WTC11 (cell line): ENCODE measurements around the gene PREP. TPM values are rescaled to one million over a fixed set of nuclear protein-coding genes. Genes with fewer than 3 reads are reported as not detected.
A peak's percentile ranks its signal among the peaks of the same experiment; 100 is the strongest.

Experiments
- ATAC-seq: fragments of 200-7000 bp; cut with Tn5 transposase; 2 replicates; pipeline ENCODE4 v1.10.0; 2021; ENCODE audit warnings: mild to moderate bottlenecking, moderate library complexity
- CTCF ChIA-PET: fragments of 300-600 bp; sonication (Branson Sonifier 250); formaldehyde crosslinking; loops from one replicate; lab custom pipeline; 2021; ENCODE audit warnings: antibody characterized with exemption; lab: Charles Lee
- POLR2A ChIA-PET: fragments of 350-600 bp; sonication (Branson Sonifier 250); formaldehyde crosslinking; loops from one replicate; lab custom pipeline; 2021; ENCODE audit warnings: antibody characterized with exemption; lab: Charles Lee
- DNase-seq: peaks from one replicate; pipeline ENCODE4 v3.0.0; 2021; ENCODE audit warnings: low spot score
- H3K27ac Mint-ChIP-seq: 2 replicates; pipeline ENCODE4 v1.8.0; 2021; ENCODE audit warnings: mixed read lengths
- H3K27me3 Mint-ChIP-seq: 2 replicates; pipeline ENCODE4 v1.8.0; 2021; ENCODE audit warnings: low read depth, mild to moderate bottlenecking, moderate library complexity, mixed read lengths
- H3K36me3 Mint-ChIP-seq: 2 replicates; pipeline ENCODE4 v1.8.0; 2021; ENCODE audit warnings: mixed read lengths
- H3K4me1 Mint-ChIP-seq: 2 replicates; pipeline ENCODE4 v1.8.0; 2022; ENCODE audit warnings: mixed read lengths
- H3K4me3 Mint-ChIP-seq: 2 replicates; pipeline ENCODE4 v1.8.0; 2021; ENCODE audit warnings: mild to moderate bottlenecking, moderate library complexity, mixed read lengths
- H3K9me3 Mint-ChIP-seq: 2 replicates; pipeline ENCODE4 v1.8.0; 2021; ENCODE audit warnings: mixed read lengths
- AR ChIP-seq: fragments of 250-450 bp; sonication (Bioruptor Pico); IDR thresholded peaks from 2 replicates; pipeline ENCODE4 v1.9.0; 2021; ENCODE audit warnings: mild to moderate bottlenecking
- ARID4B ChIP-seq: sonication (generic); formaldehyde crosslinking; IDR thresholded peaks from 2 replicates; pipeline ENCODE4 v1.8.0; 2023; ENCODE audit warnings: missing genetic modification reagents, mild to moderate bottlenecking, borderline replicate concordance
- ATF1 ChIP-seq: sonication (generic); formaldehyde crosslinking; IDR thresholded peaks from 2 replicates; pipeline ENCODE4 v1.8.1; 2023; ENCODE audit warnings: mild to moderate bottlenecking, moderate library complexity, missing genetic modification reagents
- ATF3 ChIP-seq: sonication (generic); formaldehyde crosslinking; conservative IDR thresholded peaks from 2 replicates; pipeline ENCODE4 v1.8.1; 2022; ENCODE audit warnings: mild to moderate bottlenecking, missing genetic modification reagents
- CTCF ChIP-seq: fragments of 200-600 bp; IDR thresholded peaks from 2 replicates; pipeline ENCODE4 v1.8.0; 2022; ENCODE audit warnings: antibody characterized with exemption
- E2F4 ChIP-seq: sonication (generic); formaldehyde crosslinking; IDR thresholded peaks from 2 replicates; pipeline ENCODE4 v1.8.1; 2022; ENCODE audit warnings: low read depth, mild to moderate bottlenecking, moderate library complexity, missing genetic modification reagents, borderline replicate concordance
- GTF2I ChIP-seq: fragments of 250-450 bp; sonication (Bioruptor Pico); conservative IDR thresholded peaks from 2 replicates; pipeline ENCODE4 v1.4.0; 2021; ENCODE audit warnings: mild to moderate bottlenecking
- HMGA2 ChIP-seq: fragments of 250-450 bp; sonication (Bioruptor Pico); IDR thresholded peaks from 2 replicates; pipeline ENCODE4 v1.4.0; 2021; ENCODE audit warnings: mild to moderate bottlenecking, moderate library complexity
- JAZF1 ChIP-seq: fragments of 250-450 bp; sonication (Bioruptor Pico); IDR thresholded peaks from 2 replicates; pipeline ENCODE4 v1.9.0; 2021; ENCODE audit warnings: moderate library complexity, mild to moderate bottlenecking, inconsistent platforms
- KAT7 ChIP-seq: sonication (generic); formaldehyde crosslinking; IDR thresholded peaks from 2 replicates; pipeline ENCODE4 v1.8.1; 2023; ENCODE audit warnings: missing genetic modification reagents, mild to moderate bottlenecking, borderline replicate concordance
- MAX ChIP-seq: sonication (generic); formaldehyde crosslinking; IDR thresholded peaks from 2 replicates; pipeline ENCODE4 v1.8.0; 2022; ENCODE audit warnings: mild to moderate bottlenecking, missing genetic modification reagents
- SMAD4 ChIP-seq: sonication (generic); formaldehyde crosslinking; IDR thresholded peaks from 2 replicates; pipeline ENCODE4 v1.8.0; 2022; ENCODE audit warnings: mild to moderate bottlenecking, missing genetic modification reagents
- SP1 ChIP-seq: sonication (generic); formaldehyde crosslinking; conservative IDR thresholded peaks from 2 replicates; pipeline ENCODE4 v1.8.1; 2022; ENCODE audit warnings: missing genetic modification reagents
- ZSCAN18 ChIP-seq: fragments of 250-450 bp; sonication (Bioruptor Pico); IDR thresholded peaks from 2 replicates; pipeline ENCODE4 v2.1.2; 2022; ENCODE audit warnings: mild to moderate bottlenecking, moderate library complexity
- total RNA-seq: library from RNA; stranded (reverse); gene quantifications from 3 replicates; pipeline ENCODE4 v1.2.3, GENCODE V29; 2021

The PREP gene
- total RNA-seq, 1 experiment from 2014 or later, result 58.8 TPM

GRCh38 chr6:105359419-105360370 lies 43.2 kb downstream of the PREP start:
- ChIA-PET POLR2A (no interaction called here), CTCF (no interaction called here)
- peaks cover 55% of the 10 kb centered on the region for H3K36me3 Mint-ChIP-seq
- DNase-seq, result no peak
- no peak for ATAC-seq
- H3K4me1 Mint-ChIP-seq, result peaks cover 2% of the 10 kb centered on the region; the same call in 1 of the 2 replicates
- no peaks in the 10 kb centered on the region for H3K27me3 Mint-ChIP-seq
- H3K4me3 Mint-ChIP-seq, result no peak overlapping the region
- peaks cover 21% of the 10 kb centered on the region for H3K9me3 Mint-ChIP-seq
- TF ChIP-seq HMGA2 (CRISPR knock-in tag), result no peak
- TF ChIP-seq JAZF1 (CRISPR knock-in tag), result no peak
- TF ChIP-seq E2F4 (CRISPR knock-in tag), result no peak
- TF ChIP-seq KAT7, result no peak
- no peak for TF ChIP-seq GTF2I (CRISPR knock-in tag)
- no peak for TF ChIP-seq SMAD4 (CRISPR knock-in tag)
- no peak for TF ChIP-seq AR (CRISPR knock-in tag)
- TF ChIP-seq ARID4B (CRISPR knock-in tag), result no peak
- TF ChIP-seq ZSCAN18 (CRISPR knock-in tag), result no peak
- no peak for TF ChIP-seq MAX
- no peak for TF ChIP-seq ATF1
- no peak for TF ChIP-seq CTCF
- no peak for TF ChIP-seq SP1 (CRISPR knock-in tag)
- no peak for TF ChIP-seq ATF3
- 0 out of 2 replicates have a peak overlapping the region, but pooled peaks have one; percentile 69 for H3K27ac Mint-ChIP-seq
